Mucosa of rectum (tissue), 2 donors: ENCODE data around the gene OVOL1.
"Not testable (repeated sequence)": the region's sequence is repeated elsewhere in the genome, so short reads cannot be mapped to it uniquely, and the experiment has no call there.

Source experiments
- H3K27ac ChIP-seq, 2 donors: one replicate each; pipeline ENCODE4 v1.7.0; 2013; ENCODE audit warnings: inconsistent platforms in 2 of 2, low read depth in 2 of 2, low read length in 2 of 2
- H3K27me3 ChIP-seq, 2 donors: one replicate each; pipeline ENCODE4 v1.7.0; 2013; ENCODE audit warnings: low read length in 2 of 2; ENCODE audit not compliant: control insufficient read depth in 2 of 2, insufficient read depth in 2 of 2
- H3K36me3 ChIP-seq, 2 donors: one replicate each; pipeline ENCODE4 v1.7.0; 2013; ENCODE audit warnings: low read length in 2 of 2; ENCODE audit not compliant: control insufficient read depth in 2 of 2, insufficient read depth in 2 of 2
- H3K4me1 ChIP-seq, 2 donors: one replicate each; pipeline ENCODE4 v1.7.0; 2013; ENCODE audit warnings: low read length in 2 of 2, mild to moderate bottlenecking in 1 of 2; ENCODE audit not compliant: control insufficient read depth in 2 of 2, insufficient read depth in 2 of 2
- H3K4me3 ChIP-seq, 2 donors: one replicate each; pipeline ENCODE4 v1.7.0; 2013; ENCODE audit warnings: low read length in 2 of 2
- H3K9ac ChIP-seq, 2 donors: one replicate each; pipeline ENCODE4 v1.7.0; 2013; ENCODE audit warnings: low read length in 2 of 2, low read depth in 1 of 2, mild to moderate bottlenecking in 1 of 2
- H3K9me3 ChIP-seq, 2 donors: one replicate each; pipeline ENCODE4 v1.7.0; 2013; ENCODE audit warnings: low read length in 2 of 2; ENCODE audit not compliant: control insufficient read depth in 2 of 2
- donor health status: healthy.
- donor health status: Normal muscosa, but diverticular disease.

Gene OVOL1

GRCh38 chr11:65764434-65764833 lies 22.4 kb upstream of the OVOL1 start:
- peaks cover 0 to 11% of the 10 kb centered on the region in 2 donors for H3K4me1 ChIP-seq

DNA sequence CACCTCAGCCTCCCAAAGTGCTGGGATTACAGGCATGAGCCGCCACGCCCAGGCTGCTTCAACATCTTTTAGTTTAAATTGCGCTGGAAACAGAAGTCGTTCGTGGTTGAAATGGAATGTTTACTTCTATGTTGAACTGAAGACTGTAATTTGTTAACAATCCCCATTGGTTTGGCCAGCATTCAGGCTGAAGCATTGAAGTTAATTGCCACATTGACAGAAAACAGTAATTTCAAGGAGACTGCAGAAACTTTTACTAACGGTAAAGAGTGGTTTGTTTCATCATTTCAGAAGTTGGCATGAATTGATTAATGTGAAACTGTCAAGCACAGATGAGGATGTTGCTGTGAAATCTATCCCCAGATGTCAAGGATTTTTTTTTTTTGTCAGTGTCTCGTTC lies 20.3 kb upstream of the OVOL1 start:
- no peaks in the 10 kb centered on the region for H3K27me3 ChIP-seq
- no peaks in the 10 kb centered on the region for H3K36me3 ChIP-seq
- no peak overlapping the region for H3K9ac ChIP-seq
- H3K4me3 ChIP-seq = no peak overlapping the region
- peaks cover 3 to 13% of the 10 kb centered on the region in 2 donors for H3K4me1 ChIP-seq
- H3K27ac ChIP-seq = no peak overlapping the region
- no peaks in the 10 kb centered on the region for H3K9me3 ChIP-seq

More at GRCh38 chr11:65764434-65764833, 22.4 kb upstream of the OVOL1 start:
- H3K36me3 ChIP-seq = no peaks in the 10 kb centered on the region
- H3K27ac ChIP-seq = no peak overlapping the region
- H3K9ac ChIP-seq = no peak overlapping the region
- H3K4me3 ChIP-seq = no peak overlapping the region
- no peaks in the 10 kb centered on the region for H3K9me3 ChIP-seq
- H3K27me3 ChIP-seq = no peaks in the 10 kb centered on the region

- Histone ChIP-seq H3K9me3 (no peaks in the 10 kb centered on the region), H3K4me1 (peaks cover 3 to 13% of the 10 kb centered on the region in 2 donors), H3K36me3 (no peaks in the 10 kb centered on the region), H3K27me3 (no peaks in the 10 kb centered on the region), H3K9ac (no peak overlapping the region), H3K4me3 (no peak overlapping the region), H3K27ac (no peak overlapping the region)
Measured at GRCh38 chr11:65767406-65767805, 19.5 kb upstream of the OVOL1 start.

- H3K4me1 ChIP-seq = peaks cover 3 to 13% of the 10 kb centered on the region in 2 donors
- H3K9me3 ChIP-seq, H3K27me3 ChIP-seq, H3K27ac ChIP-seq, H3K9ac ChIP-seq, H3K4me3 ChIP-seq, H3K36me3 ChIP-seq: not testable (repeated sequence)
Measured at GRCh38 chr11:65767806-65768205, 19.1 kb upstream of the OVOL1 start.

GRCh38 chr11:65770951-65771567 lies 15.8 kb upstream of the OVOL1 start:
- no peaks in the 10 kb centered on the region for H3K27me3 ChIP-seq
- no peak overlapping the region for H3K9ac ChIP-seq
- H3K4me1 ChIP-seq = peaks cover 2 to 3% of the 10 kb centered on the region in 2 donors
- H3K36me3 ChIP-seq = no peaks in the 10 kb centered on the region
- no peak overlapping the region for H3K4me3 ChIP-seq
- no peaks in the 10 kb centered on the region for H3K9me3 ChIP-seq
- H3K27ac ChIP-seq = no peak overlapping the region

- H3K4me3 ChIP-seq = no peak overlapping the region
- no peak overlapping the region for H3K27ac ChIP-seq
- H3K36me3 ChIP-seq = no peaks in the 10 kb centered on the region
- H3K27me3 ChIP-seq = no peaks in the 10 kb centered on the region
- H3K9ac ChIP-seq = no peak overlapping the region
- peaks cover 2 to 3% of the 10 kb centered on the region in 2 donors for H3K4me1 ChIP-seq
- no peaks in the 10 kb centered on the region for H3K9me3 ChIP-seq
Measured at GRCh38 chr11:65771589-65772112, 15.2 kb upstream of the OVOL1 start.

GRCh38 chr11:65773784-65774411 lies 13.0 kb upstream of the OVOL1 start:
- Histone ChIP-seq H3K27ac (no peak overlapping the region), H3K9ac (no peak overlapping the region), H3K4me3 (no peak overlapping the region), H3K9me3 (no peaks in the 10 kb centered on the region), H3K27me3 (no peaks in the 10 kb centered on the region), H3K4me1 (peaks cover 2 to 3% of the 10 kb centered on the region in 2 donors), H3K36me3 (peaks cover 0 to 17% of the 10 kb centered on the region in 2 donors)

DNA sequence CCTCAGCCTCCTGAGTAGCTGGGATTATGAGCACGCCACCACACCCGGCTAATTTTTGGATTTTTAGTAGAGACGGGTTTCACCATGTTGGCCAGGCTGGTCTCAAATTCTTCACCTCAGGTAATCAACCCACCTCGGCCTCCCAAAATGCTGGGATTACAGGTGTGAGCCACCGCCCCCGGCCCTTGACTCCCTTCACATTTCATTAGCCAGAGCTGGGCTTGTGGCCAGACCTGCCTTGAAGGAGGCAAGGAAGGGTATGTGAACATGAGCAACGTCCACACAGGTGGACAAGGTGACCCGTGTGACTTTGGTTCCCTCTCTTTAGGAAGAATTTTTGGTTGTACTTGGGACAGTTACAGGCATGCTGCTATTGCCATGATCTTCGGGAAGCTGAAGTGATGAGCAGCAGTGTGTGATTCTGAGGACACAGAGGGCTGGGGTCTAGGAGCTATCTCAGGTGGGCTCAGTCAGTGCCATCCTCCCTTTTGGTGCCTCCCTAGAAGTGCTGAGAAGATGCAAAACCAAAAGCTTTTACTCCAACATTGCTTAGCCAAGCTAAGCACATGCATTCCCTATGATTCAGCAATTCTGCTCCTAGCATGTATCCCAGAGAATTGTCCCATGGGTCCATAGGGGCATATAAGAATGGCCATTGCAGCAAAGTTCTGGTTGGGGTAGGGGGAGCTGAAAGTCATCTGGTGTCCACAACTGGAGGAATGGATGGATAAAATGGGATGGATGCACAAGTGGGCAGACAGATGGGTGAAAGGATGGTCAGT lies 12.1 kb upstream of the OVOL1 start:
- Histone ChIP-seq H3K9me3 (no peaks in the 10 kb centered on the region), H3K9ac (no peak overlapping the region), H3K36me3 (peaks cover 4 to 21% of the 10 kb centered on the region in 2 donors), H3K27me3 (no peaks in the 10 kb centered on the region), H3K27ac (no peak overlapping the region), H3K4me1 (peaks cover 10% of the 10 kb centered on the region in 2 donors), H3K4me3 (no peak overlapping the region)

DNA sequence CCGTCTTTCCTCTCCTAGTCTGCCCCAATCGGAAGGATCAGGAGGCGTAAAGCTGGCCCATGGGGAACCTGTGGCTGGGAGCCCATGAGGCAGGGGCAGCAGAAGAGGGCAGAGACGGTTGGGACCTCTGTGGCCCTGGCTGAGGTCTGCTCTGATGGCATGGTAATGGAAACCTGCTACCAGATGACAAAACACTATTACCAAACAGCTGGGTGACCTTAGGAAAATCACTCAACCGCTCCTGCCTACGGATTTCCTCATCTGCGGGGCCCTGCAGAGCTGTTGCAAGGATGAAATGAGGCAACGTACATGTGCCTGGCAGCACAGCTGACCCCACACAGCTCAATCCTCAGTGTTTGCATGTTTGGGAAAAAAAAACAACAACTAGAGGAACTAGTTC lies 10.7 kb upstream of the OVOL1 start:
- Histone ChIP-seq H3K27ac (no peak overlapping the region), H3K36me3 (peaks cover 4 to 21% of the 10 kb centered on the region in 2 donors), H3K9me3 (no peaks in the 10 kb centered on the region), H3K9ac (no peak overlapping the region), H3K27me3 (no peaks in the 10 kb centered on the region), H3K4me1 (peaks cover 9 to 11% of the 10 kb centered on the region in 2 donors), H3K4me3 (no peak overlapping the region)

- Histone ChIP-seq H3K36me3 (peaks cover 4 to 21% of the 10 kb centered on the region in 2 donors), H3K4me1 (peaks cover 10 to 11% of the 10 kb centered on the region in 2 donors), H3K27me3 (no peaks in the 10 kb centered on the region), H3K4me3 (no peak overlapping the region), H3K27ac (no peak overlapping the region), H3K9me3 (no peaks in the 10 kb centered on the region), H3K9ac (no peak overlapping the region)
Measured at GRCh38 chr11:65776710-65777141, 10.1 kb upstream of the OVOL1 start.
